Activated T-cell treated with anti-CD3 and anti-CD28 coated beads for 24 hours (primary cell): ENCODE data around the gene TGFBR3.

Experiments used
- DNase-seq: peaks from one replicate; pipeline ENCODE4 v3.0.0-alpha.2; 2020; ENCODE audit warnings: low read depth

Gene TGFBR3

GRCh38 chr1:91799159-91799558 is 86.8 kb downstream of the TGFBR3 start:
- no peak for DNase-seq

- DNase-seq, result no peak
Observed at GRCh38 chr1:91798740-91799139, 87.2 kb downstream of the TGFBR3 start.

DNA sequence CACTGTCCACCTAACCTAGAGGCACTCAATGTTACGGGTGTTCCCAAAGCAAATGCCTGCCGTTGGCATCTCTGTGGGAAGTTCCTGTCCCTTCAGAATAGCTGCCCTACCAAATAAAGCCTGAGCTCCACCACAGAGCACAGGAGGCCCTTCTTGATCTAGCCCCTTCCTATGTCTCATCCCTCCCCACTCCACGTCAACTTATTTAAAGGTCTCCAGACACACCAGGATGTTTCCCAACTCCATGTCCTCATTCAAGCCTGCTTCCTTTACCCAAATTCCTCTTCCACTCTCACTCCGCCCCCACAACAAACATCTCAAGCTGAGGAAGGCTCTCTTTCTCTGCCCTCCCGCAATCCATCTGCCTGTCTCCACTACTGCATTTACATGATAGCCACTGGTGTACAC is 87.7 kb downstream of the TGFBR3 start:
- DNase-seq, result no peak

- DNase-seq, result no peak
Observed at GRCh38 chr1:91797164-91797563, 88.8 kb downstream of the TGFBR3 start.

GRCh38 chr1:91796390-91796654 is 89.6 kb downstream of the TGFBR3 start:
- DNase-seq, result no peak

DNA sequence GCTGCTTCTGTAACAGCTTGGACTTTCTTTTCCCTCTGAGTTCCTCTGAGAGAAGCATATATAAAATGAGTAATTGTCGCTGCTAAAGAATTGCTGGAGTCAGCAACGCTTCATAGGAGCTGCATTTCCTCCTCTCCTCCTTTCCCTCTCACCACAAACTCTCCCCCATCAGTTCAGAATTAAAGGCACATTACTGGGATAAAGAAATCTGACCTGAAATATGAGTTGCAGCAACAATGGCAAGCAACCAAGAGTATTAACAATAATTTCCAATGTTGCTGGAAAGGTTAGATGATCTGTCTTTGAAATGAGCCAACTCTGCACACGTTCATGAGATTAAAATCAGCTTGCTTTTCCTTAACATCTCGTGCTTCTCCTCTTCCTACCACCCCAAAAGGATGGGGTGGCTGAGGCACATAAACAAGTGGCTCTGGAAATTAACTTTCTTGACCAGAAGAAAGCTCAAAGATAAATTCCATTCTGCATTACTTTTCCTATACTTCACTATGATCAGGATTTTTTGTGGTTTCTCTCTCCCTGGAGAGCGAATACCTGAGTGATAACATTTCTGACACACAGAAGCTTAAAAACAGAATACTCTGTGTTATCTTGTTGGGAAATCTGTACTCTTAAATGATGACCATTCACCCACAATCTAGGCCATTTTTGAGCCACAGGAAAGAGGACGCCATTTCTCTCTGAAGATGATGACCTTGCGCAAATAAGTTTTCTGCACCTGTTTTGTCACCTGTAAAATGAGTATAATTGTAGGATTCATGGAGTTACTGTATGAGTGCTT is 90.2 kb downstream of the TGFBR3 start:
- no peak for DNase-seq

DNA sequence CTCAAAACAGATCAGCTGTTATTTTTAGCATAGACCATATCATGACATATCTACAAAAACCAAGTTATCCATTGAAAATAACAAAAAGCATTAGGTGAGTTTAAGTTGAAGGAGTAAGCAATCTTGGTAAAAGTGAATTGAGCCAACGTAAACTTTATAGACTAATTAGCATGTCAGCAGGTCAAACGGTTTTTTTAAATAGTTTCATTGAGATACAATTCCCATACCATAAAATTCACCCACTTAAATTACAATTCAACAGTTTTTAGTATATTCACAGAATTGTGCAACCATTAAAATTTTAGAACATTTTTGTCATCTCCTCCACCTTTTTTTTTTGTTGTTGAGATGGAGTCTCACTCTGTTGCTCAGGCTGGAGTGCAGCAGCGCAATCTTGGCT is 92.1 kb downstream of the TGFBR3 start:
- DNase-seq, result no peak

- DNase-seq, result no peak
Observed at GRCh38 chr1:91793189-91793588, 92.8 kb downstream of the TGFBR3 start.

DNA sequence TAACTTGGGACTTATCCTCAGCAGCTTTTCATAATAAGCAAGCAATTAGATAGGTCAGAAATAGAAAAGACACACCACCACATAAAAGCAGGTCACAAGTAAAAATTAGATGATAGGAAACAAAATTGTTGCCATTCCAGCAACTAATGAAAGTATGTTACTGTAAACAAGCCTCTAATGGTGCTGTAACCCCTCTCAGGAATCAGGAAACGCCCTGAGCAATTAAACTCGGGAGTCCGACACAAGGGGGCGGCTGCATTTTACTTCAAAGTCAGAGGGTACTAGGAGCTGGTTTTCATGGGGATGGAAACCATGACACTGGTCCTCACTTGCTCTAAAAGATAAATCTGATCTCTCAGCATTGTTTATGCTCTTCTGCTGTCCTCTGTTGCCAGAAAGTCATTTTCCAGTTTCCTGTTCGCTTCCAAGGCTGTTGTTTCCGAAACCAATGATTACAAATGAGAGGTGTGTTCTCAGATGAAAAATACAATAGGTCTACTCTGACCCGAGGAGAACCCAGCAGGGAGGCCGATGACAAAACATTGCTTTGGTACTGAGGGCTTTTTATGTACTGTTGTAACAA is 93.4 kb downstream of the TGFBR3 start:
- no peak for DNase-seq

DNA sequence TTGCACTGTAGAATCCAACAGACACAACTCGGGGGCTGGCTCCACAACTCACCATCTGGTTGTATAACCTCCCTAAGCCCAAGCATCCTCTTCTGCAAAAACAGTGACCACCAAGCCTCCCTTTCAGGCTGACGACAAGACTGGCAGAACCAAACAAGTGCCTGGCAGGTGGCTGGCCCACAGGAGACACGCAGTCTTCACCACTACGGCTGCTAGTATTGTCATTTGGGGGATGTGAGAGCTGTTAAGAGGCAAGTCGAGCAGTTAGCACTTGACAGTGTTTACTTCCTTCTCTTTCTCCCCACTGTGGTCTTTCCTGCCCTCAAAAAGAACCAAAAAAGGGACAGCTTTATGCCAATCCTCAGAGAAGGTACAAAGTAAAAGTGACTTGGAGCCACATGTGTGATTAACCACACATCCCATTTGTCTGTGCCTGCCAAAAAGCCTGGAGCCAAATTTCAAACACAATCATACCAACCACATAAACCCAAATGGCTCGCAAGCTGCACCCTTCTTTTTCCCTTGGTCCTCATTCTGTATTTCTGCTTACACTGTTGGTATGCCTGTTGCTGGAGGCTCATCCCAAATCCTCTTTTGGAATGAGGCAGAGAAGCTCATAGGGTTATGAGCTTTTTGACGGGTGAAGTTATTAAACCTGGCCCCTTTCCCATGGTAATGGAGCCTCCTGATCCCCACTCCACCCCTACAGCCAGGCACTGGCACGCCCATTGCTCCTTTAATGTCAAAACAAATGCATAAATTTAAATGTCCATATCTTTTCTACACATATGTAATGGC is 94.1 kb downstream of the TGFBR3 start:
- no peak for DNase-seq

- DNase-seq, result no peak
Observed at GRCh38 chr1:91791103-91791502, 94.8 kb downstream of the TGFBR3 start.

DNA sequence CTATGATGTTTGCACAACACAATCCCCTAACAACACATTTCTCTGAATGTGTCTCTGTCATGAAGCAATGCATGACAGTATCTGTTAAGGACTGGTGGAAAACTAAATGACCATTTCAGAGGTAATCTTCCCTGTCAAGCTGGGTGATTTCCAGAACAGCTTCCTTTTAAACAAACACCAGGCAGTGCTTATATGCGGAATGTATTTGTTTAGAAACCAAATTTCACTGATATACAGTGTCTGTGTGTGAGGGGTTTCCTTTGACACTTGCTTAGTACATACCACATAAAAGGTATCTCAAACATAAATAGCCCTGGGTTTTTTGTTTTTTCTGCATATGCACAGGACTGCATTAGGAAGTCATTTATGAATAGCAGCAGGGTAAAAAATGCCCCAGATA is 95.6 kb downstream of the TGFBR3 start:
- DNase-seq, result no peak

- no peak for DNase-seq
Observed at GRCh38 chr1:91789273-91789997, 96.5 kb downstream of the TGFBR3 start.

DNA sequence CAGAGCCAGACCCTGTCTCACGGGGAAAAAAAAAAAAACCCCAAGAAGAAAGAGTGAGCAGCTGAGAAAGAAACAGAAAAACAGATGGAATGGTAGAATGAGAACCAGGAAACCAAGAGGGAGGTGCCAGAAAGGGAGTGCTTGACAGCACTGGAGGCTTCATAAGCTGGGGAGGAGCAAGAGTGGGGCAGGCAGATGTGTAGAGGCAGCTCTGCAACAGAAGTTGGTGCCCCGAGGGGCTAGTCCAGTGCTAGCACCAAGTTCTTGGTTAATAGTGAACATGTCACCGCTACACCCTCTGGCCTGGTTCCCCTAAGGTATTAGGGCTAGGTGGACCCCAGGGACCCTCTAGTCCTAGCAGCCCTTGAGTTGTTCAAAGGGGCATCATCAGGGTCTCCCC is 98.0 kb downstream of the TGFBR3 start:
- DNase-seq, result no peak

GRCh38 chr1:91784616-91785015 is 101.3 kb downstream of the TGFBR3 start:
- DNase-seq, result no peak

DNA sequence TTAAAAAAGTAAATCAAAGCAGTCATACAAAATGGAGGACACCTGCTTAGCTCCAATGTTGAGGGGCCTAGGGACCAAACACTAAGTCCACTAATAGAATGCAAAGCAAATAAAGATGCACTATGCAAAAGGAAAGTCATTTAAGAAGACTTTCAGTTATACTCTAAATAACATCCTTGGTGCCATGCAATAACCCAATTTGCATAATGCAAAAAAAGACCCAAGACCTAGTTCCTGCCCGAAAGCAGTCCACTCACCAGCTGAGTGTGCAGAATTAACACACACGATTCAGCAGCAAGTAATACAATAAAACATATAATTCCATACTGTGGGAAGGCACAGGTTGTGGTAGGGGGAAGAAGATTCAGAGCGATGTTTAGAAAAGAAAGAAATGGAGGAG is 101.8 kb downstream of the TGFBR3 start:
- DNase-seq, result no peak

DNA sequence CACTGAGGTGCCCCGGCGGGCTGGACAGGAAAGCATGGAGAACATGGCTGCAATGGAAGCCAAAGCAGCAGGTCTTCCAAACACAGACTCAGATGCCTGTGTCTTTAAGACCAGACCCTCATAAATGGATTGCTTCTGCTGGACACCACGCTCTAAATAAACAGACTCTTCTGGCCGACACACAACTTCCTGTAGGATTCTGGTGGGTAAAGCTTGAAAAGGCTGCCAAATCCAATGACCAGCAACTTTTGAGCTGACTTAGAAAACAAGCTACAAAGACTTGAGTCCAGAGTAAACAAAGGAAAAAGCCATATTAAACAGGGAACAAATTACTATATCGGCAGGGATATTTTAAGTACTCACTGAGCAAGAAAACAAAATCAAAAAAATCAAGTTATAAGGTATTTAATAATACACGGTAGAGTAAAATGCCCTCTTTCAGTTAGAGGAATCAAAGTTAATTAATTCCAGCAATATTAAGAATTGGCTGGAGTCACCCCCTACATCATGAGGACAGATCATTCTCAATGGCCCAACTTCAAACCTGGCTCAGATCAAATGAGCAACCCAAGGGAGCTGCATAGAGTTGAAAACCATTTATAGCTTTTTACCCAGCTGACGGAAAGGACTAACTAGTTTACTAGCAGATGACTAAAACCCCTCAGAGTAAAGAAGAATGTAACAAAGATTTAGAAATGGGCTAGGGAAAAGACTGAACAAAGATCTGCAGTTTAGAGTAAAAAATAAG is 102.4 kb downstream of the TGFBR3 start:
- DNase-seq, result no peak

GRCh38 chr1:91781901-91782622 is 103.9 kb downstream of the TGFBR3 start:
- DNase-seq, result no peak

GRCh38 chr1:91781371-91781825 is 104.6 kb downstream of the TGFBR3 start:
- DNase-seq, result no peak

DNA sequence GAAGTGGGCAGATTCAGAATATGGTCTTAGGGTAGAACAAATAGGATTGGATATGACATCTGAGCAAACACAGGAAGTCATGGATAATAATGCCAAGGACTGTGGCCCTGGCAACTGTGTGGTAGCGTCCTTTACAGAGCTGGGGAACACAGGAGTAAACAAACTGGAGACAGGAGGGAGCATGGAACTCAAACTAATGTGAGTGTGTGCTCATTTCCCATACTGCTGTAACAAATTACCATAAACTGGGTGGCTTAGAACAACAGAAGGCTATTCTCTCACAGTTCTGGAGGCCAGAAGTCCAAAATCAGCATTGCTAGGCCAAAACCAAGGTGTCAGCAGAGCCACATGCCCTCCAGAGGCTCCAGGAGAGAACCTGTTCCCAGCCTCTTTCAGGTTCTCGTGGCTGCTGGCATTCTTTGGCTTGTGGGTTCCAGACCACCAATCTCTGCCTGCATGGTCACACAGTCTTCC is 106.4 kb downstream of the TGFBR3 start:
- DNase-seq, result no peak

GRCh38 chr1:91778964-91779363 is 107.0 kb downstream of the TGFBR3 start:
- no peak for DNase-seq
